Stimulated activated CD8-positive, alpha-beta memory T cell treated with anti-CD3 and anti-CD28 coated beads, Interleukin-15, amount 100 ng/mL, for 1 hour (primary cell): ENCODE results near the gene TXN.
"Not testable (repeated sequence)": the region's sequence is repeated elsewhere in the genome, so short reads cannot be mapped to it uniquely, and the experiment has no call there.

Experiments used
- DNase-seq: peaks from one replicate; pipeline ENCODE4 v3.0.0-alpha.2; 2020; ENCODE audit warnings: low read depth

The TXN gene

GRCh38 chr9:110208031-110208430 lies 48.3 kb downstream of the TXN start, which contains the start of gene C9orf152:
Gene C9orf152 (minus strand): TSS chr9:110208159. CDS start chr9:110207579, 580 bp downstream.
- DNase-seq = no peak

- no peak for DNase-seq
Measured at GRCh38 chr9:110207071-110207641, 49.2 kb downstream of the TXN start.

- no peak for DNase-seq
Measured at GRCh38 chr9:110206389-110206788, 49.9 kb downstream of the TXN start.

GRCh38 chr9:110205612-110206011 lies 50.7 kb downstream of the TXN start:
- DNase-seq = not testable (repeated sequence)

GRCh38 chr9:110202232-110202631 lies 54.1 kb downstream of the TXN start:
- DNase-seq = no peak

GRCh38 chr9:110199643-110200042 lies 56.7 kb downstream of the TXN start:
- no peak for DNase-seq

- DNase-seq = no peak
Measured at GRCh38 chr9:110198357-110198756, 58.0 kb downstream of the TXN start.

GRCh38 chr9:110197330-110198187 lies 58.7 kb downstream of the TXN start:
- no peak for DNase-seq

GRCh38 chr9:110196084-110196499 lies 60.2 kb downstream of the TXN start:
- not testable (repeated sequence) for DNase-seq
